CD4-positive, alpha-beta T cell treated with Interleukin-12 subunit alpha and Interleukin-12 subunit beta, for 1 hour (primary cell): ENCODE data around the gene TNFRSF11A.

ENCODE experiments used
- DNase-seq: peaks from one replicate; pipeline ENCODE4 v3.0.0-alpha.2; 2020

TNFRSF11A gene

DNA sequence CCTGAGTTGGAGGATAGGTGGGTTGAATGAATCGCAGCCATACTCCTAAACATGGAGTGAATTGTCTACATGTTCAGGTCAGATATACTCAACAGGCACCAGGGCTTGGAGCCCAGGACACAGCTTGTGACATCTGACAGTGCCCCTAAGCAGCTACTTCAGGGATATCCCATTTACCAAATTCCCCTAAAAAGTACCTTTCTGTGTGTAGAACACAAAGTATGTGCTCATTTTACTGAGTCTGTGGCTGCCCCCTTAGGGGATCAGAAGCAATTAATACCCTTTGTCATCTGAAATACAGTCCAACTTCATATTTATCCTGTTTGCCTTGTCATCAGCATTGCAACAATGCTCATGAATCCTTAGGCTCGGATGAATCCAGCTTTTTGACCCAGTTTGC lies 20.8 kb downstream of the TNFRSF11A start:
- no peak for DNase-seq

DNA sequence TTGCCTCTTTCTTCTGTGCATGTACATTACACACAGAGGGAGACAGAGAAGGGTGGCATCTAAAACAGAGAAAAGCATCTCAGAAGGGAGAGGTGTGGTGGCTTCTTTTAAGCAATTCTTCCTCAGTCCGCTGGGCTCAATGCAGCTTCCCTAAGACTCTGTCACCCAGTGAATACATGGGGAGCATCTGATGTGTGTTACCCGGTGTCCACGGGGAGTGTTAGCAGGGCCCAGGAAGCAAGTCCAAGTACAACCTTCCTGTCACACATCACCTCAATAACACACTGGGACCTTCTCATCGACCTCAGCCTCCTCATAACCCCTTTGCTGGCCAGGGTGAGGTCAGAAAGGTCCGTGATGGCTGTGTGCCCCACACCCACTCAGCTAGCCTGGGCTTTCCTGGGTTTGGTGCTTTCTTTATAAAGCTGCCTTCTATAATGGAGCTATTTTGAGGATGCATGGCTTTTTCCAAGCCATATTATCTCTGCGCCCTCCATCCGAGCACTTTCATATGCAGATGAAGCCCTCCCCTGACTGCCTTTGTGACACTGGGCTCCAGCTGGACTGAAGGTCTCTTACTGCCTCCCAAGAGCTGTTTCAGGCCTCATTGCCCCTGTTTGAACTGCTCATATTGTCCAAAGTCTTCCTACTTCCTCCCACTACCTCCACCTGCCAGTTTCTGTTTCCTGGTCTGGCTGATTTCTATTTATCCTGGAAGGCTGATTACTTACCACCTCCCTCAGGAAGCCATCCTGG lies 21.4 kb downstream of the TNFRSF11A start:
- DNase-seq: no peak

DNA sequence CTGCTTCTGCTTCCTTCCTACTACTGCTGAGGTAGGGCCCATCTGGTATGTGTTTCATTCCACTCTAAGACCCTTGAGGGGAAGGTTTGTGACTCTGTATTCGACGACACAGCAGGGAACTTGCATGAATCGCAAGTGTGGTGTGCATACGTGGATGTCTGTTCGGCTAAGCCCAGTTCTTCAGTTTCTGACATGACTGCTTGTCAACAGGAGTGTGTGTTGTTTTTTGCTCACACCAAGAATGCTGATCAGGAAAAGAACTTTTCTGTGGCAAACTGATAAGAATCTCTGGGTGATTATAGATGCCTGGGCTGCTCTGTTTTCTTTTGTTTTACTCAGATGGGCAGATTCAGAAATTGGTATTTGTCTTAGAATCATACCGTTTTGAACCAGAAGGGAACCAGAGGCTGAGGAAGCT lies 22.0 kb downstream of the TNFRSF11A start:
- no peak for DNase-seq

DNA sequence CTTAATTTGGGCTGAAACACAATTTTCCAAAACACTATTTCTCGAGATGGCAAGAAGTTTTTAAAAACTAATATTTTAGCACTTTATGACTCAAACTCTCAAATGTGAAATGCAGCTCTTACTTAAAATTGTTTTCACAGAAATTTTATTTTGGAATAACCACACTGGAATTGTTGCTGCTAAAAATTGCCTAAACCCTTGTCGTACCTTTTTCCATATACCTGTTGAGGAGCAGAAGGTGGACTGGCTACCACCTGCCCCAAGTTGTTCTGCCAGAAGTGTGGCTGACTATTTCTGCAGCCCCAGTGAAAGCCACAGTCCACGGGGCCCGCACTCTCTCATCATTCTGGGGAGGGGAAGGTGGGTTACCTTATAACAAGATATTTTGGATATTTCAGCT lies 23.4 kb downstream of the TNFRSF11A start:
- DNase-seq: no peak

DNA sequence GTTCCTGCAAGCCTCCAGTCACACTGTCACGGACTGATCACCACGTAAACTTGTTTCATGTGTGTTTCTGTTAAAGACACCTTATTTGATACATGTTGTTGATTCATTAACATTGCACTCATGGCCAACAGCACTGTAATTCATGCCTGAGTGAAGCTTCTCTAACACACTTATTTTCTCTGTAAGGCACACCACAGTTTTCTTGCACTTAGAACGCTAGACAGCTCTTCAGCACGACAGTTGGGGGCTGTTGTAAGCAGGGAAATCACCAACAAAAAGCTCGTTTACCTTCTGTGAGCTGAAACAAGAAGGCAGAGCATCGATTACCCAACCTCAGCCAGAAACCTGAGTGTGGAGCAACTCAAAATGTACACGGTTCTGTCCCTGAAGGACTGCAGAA lies 28.1 kb downstream of the TNFRSF11A start:
- DNase-seq: no peak

DNA sequence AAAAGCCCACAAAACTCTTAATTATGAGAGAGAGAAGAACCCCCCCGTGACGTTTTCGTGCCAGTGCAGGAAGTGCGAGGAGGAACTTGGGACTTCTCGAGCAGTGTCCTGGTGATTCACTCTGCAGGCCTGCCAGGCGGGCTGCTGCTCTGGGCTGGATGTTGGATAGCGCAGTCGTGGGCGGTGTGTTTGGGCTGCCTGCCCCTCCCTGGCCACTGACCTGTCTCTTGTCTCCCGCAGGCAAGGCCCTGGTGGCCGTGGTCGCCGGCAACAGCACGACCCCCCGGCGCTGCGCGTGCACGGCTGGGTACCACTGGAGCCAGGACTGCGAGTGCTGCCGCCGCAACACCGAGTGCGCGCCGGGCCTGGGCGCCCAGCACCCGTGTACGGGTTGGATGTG lies 29.0 kb downstream of the TNFRSF11A start:
- DNase-seq: no peak

DNA sequence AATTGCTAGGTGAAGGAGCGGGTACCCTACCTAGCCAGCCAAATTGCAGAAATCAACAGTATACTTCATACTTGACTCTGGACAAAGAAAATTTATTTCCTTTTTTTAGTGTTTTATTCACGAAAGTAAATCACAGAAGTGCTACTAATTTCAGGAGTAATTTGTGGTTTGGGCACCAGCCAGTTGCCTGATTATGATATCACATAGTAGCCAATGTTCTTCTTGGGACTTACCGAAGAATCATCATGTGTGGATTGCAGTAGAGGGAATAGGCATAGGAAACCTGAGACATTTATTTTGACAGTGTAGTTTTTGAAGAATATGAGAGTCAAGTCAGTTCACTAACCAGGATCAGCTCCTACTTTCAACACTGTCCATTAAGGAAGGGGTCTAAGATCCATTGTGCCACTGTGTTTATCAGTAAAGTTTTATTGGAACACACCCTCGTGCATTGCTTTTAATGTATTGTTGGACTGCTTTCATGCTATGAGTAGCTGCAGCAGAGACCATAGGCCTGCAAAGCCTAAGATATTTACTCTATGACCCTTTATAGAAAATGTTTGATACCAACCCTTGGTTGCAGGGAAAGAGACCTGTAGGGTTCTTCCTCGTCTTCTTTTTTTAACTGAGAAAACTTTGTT lies 32.1 kb downstream of the TNFRSF11A start:
- no peak for DNase-seq

DNA sequence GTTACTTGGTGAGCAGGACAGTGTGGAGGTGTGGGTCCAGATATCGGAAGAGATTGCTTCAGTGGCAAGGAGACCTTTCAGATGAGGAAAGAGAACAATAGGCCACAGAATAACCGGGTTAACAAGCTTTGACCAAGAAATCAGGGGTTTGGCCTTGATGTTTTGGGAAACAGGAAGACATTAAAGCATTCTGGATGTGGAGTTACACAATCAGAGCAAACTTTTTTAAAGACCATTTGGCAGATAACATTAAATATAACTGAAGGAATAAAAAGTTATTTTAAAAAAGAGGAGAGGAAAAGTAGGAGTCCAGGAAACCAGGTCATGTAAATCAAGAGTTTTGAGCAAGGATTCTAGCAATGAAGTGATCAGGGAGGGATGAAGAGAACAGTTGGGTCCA lies 35.7 kb downstream of the TNFRSF11A start:
- no peak for DNase-seq

DNA sequence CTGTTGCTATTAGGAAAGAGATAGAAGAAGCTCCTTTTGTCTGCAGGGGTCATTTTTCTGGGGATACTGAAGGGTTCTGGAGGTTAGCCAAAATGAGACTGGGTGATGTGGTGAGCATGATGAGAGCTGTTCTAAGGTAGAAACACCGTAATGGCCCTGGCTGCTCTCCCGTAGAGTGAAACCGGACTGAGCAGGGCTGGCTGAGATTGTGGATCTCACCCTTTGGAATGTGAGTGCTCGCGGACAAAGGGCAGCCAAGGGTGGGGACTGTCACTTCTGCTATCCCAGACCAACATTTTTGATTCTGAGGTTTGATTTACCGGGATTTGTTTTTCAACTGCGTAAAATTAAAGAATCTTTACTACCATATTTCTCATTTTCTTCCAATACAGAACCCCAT lies 36.2 kb downstream of the TNFRSF11A start:
- DNase-seq: no peak

DNA sequence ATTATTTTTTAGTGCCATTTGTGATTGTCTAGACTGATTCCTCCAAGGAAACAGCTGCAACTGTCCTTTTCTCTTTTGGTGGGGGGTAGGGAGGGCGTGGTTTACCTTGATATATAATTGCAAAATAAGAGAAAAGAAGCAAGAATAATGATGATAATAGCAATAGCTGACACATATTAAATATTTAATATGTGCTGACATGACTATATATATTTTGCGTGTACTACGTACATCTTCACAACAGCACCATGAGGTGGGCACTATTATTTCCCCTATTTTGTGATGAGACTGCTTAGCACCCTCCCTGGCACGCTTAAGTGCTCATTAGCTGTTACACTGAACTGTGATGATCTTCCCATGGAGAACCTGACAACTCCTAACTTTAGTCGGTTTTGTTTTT lies 39.4 kb downstream of the TNFRSF11A start:
- DNase-seq: no peak

DNA sequence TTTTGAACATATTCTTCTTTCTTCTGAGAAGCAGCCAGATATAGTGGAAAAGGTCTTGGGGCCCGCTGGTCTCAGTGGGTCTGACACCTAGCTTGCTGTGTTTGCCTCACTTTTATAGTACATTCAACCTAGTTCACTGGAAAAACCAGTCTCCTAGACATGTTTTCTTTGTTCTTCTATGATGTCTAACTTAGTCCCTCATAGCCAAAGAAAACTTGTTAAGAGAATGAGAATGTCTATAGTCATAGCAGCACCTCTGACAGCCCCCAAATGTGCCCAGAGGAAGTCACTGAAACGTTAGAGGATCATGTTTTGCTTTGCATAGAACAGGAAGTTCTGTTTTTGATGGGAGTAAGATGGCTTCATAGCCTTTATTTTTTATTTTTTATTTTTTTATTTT lies 40.3 kb downstream of the TNFRSF11A start:
- DNase-seq: no peak

DNA sequence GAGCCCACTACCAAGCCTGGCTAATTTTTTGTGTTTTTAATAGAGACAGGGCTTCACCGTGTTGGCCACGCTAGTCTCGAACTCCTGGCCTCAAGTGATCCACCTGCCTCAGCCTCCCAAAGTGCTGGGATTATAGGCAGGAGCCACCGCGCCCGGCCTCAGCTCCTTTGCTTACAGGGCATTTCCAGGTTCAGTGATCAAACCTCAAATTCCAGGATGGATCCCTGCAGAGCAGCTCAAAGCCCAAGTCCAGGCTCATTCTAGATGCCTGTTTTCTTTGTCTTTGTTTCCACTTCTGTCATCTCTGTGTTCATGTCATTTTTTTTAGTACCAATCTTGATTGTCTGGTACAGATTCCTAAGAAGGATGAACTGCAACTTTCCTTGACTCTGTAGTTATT lies 41.9 kb downstream of the TNFRSF11A start:
- DNase-seq: no peak

DNA sequence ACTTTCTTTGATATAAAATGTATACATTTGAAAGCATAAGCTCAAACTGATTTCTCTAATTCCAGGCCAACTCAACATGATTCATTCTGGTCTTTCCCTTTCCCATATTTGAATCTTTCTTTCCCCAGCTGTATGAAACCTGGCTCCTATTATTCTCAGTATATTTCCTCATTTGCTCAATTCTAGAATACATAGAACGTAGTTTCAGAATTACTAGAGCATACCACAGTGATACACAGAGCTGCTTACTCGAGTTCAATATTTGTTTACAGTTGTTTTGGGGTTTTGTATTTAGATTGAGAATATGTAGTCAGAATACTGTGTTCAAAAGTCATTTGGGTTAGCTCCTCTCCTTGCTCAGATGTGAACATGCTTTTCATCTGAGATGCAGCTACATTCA lies 43.0 kb downstream of the TNFRSF11A start:
- DNase-seq: no peak

DNA sequence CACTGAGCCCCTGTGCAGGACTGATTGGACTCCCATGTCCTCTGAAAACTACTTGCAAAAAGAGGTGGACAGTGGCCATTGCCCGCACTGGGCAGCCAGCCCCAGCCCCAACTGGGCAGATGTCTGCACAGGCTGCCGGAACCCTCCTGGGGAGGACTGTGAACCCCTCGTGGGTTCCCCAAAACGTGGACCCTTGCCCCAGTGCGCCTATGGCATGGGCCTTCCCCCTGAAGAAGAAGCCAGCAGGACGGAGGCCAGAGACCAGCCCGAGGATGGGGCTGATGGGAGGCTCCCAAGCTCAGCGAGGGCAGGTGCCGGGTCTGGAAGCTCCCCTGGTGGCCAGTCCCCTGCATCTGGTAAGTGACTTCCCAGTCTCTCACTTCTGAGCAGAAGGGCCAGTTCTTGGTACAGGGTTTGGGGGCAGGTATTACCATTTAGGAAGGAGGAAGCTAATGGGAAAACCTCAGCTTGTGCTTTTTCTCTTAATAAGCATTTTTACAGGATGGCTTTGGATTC lies 44.1 kb downstream of the TNFRSF11A start:
- DNase-seq: no peak

DNA sequence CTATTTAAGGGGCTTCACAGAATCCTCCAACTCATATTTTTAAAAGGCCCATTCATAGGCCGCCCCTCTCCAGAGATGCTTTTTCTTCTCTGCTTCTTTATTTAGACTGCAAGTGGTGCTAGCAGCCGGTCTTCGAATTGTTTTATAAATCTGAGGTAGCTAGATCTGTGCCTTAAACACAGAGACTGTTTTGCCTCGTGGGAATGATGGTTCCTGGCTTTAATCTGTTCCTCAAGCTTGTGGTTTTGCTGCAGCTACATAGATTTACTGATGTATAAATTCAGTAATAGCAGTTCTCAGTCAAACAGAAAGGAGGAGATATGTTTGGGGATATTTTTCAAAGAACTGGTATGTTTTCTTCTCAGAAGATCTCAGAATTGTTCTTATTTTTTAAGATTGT lies 45.3 kb downstream of the TNFRSF11A start:
- no peak for DNase-seq

DNA sequence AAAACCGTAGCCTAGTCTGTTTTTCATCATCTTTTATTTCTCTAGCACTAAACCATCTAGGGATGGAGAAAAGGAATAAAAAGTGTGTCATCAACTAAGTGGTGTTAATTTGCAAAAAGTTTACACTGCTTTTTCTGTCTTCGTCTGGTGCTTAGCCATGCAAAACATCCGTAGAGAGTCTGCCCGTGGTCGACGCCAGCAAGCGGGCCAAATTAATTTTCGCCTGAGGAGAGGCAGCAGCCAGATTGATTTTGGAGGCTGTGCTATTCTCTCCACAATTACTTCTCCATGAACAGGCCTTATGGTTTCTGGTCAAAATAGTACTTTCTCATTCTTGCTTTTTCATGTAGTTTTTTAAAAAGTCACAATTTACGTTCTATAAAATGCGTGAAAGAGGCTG lies 46.3 kb downstream of the TNFRSF11A start:
- DNase-seq: no peak

DNA sequence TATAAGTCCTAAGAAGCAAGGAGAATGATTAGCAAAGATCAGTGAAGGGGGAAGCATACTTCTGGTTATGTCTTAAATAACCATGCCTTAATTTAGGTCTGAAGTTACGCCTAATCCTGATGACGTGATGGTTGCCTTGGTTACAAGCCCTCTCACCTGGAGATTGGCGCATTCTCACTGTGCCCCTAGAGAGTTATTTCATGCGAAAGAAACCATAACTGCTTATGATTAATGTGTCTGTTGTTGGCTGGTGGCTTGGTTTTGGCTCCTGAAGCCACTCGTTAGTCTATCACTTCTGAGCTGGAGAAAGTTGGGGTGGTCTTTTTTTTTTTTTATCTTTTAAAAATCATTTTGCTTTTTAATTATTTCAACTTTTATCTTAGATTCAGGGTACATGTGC lies 47.0 kb downstream of the TNFRSF11A start:
- no peak for DNase-seq

DNA sequence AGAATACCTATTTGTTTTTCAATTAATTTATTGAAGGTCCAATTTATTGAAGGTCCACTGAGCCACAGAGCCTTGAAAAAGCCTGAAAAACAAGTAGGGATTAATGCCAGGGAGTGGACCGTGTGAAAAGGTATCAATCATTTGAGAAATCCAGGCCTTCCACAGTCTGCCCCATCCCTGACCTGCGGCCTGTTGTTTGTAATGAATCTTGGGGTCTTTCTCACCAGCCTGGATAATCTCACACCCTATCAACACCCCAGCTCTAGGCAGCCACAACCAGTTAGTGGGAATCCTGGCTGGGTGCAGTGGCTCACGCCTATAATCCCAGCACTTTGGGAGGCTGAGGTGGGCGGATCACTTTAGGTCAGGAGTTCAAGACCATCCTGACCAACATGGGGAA lies 47.8 kb downstream of the TNFRSF11A start:
- DNase-seq: no peak

DNA sequence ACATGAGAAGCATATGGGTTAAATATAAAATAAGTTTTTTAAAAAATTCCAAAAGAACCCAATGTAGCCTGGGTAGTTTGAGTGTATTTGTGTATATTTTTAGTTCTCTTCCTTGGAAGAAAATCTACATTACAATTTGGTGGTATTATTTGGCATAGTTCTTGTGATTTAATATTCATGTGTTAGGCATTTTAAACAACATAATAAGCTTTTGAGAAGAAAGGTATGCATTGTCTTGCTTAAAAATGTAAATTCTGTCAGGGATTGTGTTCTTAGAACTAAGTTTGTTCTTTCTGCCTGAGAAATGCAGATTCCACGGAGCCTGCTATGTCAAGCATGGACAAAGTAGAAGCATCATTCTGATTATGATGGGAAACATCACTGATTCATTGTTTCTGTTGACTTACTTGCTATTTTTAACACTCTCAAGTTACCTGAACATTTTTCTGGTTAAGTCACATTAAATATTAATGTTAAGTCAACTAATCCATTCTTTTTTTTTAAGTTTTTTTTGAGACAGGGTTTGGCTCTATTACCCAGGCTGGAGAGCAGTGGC lies 49.4 kb downstream of the TNFRSF11A start:
- DNase-seq: no peak

DNA sequence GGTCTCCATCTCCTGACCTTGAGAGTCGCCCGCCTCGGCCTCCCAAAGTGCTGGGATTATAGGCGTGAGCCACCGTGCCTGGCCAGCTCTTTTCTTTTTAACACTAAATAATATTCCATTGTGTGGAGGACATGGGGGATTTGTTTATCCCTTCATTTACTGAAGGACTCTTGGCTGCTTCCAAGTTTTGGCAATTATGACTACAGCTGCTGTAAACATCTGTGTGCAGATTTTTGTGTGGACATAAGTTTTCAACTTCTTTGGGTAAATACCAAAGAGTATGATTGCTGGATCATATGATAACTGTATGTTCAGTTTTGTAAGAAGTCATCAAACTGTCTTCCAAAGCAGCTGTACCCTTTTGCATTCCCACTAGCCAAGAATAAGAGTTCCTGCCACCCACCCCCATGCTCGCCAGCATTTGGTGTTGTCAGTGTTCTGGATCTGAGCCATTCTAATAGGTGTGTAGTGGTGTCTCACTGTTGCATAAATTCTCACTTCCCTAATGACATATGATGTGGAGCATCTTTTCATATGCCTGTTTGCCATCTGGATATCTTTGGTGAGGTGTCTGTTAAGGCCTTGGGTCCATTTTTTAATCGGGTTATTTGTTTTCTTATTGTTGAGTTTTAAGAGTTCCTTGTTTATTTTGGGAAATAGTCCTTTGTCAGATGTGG lies 52.2 kb downstream of the TNFRSF11A start:
- DNase-seq: no peak

DNA sequence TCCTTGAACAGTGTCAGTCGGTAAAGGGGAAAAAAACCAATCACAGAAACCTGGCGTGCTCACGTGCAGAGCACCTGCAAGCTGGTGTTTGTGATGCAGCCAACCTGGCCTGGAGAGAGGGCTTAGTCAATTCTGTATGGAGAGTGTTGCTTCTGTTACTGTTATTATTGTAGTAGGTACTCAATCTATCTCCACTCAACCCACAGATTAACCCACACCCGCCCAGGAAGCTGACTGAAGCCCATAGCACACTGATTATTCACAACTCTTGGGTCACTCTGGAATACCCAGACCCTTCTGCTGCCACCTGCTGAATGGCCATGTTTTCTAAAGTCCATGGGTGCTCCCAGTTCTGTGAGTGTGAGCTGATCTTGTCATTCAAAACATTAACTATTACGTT lies 53.9 kb downstream of the TNFRSF11A start:
- DNase-seq: no peak

DNA sequence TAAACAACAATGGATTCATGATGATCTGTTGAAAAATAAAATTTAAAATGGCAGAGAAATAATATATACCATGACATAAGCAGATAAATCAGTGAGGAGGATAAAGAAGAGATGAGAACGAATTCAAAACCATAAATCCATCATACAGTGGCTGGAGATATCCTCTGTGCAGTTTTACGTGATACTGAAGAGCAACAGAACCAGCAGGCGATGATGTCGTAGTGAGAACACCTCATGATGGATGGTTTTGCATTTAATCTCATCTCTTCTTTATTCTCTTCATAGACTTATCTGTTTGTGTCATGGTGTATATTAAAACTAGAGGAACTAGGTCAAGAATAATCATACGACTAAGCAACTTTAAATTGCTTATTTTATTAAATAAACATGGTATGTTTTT lies 56.3 kb downstream of the TNFRSF11A start:
- no peak for DNase-seq

DNA sequence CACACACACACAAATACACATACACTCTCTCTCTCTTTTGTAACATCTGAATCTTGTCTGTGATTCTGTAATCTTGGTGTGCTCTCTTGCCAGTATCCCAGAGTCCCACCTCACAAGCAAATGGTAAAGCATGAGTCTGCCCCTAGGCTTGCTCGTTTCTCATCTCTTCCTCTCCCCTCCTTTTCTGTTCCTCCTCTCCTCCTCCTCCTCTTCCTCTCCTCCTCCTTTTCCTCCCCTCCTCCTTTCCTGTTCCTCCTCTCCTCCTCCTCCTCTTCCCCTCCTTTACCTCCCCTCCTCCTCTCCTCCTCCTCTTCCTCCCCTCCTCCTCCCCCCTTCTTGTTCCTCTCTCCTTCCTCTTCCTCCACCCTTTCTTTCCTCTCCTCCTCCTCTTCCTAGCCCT lies 59.0 kb downstream of the TNFRSF11A start:
- no peak for DNase-seq

DNA sequence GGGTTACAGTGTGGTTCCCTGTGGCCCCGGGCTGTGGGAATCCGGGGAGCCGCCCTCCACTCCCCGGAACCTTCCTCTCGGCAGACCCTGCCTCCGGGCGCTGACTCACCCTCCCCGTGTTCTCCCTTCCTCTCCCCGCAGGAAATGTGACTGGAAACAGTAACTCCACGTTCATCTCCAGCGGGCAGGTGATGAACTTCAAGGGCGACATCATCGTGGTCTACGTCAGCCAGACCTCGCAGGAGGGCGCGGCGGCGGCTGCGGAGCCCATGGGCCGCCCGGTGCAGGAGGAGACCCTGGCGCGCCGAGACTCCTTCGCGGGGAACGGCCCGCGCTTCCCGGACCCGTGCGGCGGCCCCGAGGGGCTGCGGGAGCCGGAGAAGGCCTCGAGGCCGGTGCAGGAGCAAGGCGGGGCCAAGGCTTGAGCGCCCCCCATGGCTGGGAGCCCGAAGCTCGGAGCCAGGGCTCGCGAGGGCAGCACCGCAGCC lies 59.5 kb downstream of the TNFRSF11A start:
- DNase-seq: no peak
